ENCODE results near the gene FAM234B.

- TF ChIP-seq, protein P1, sequence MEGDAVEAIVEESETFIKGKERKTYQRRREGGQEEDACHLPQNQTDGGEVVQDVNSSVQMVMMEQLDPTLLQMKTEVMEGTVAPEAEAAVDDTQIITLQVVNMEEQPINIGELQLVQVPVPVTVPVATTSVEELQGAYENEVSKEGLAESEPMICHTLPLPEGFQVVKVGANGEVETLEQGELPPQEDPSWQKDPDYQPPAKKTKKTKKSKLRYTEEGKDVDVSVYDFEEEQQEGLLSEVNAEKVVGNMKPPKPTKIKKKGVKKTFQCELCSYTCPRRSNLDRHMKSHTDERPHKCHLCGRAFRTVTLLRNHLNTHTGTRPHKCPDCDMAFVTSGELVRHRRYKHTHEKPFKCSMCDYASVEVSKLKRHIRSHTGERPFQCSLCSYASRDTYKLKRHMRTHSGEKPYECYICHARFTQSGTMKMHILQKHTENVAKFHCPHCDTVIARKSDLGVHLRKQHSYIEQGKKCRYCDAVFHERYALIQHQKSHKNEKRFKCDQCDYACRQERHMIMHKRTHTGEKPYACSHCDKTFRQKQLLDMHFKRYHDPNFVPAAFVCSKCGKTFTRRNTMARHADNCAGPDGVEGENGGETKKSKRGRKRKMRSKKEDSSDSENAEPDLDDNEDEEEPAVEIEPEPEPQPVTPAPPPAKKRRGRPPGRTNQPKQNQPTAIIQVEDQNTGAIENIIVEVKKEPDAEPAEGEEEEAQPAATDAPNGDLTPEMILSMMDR (conservative IDR thresholded peaks at IDR 0.05; ENCODE audit: low read depth, low read length): no peak
- TF ChIP-seq EZH2phosphoT487 (IDR thresholded peaks at IDR 0.05; ENCODE audit: borderline replicate concordance, low read length) (no peak), EZH2 (IDR thresholded peaks at IDR 0.05; ENCODE audit: low read length, unreplicated experiment) (no peak)
Measured at GRCh38 chr12:12998248-12998647, 45.9 kb upstream of the FAM234B start.

Measured in PC-3 (cell line).